Cerebellar nuclear complex (tissue), 1 donor: ENCODE results near the gene MPZL1.
"Not testable (repeated sequence)": the region's sequence is repeated elsewhere in the genome, so short reads cannot be mapped to it uniquely, and the experiment has no call there.

Experiments used
- DNase-seq, 2 experiments: peaks; one replicate each; lab custom pipeline; 2025; lab: John Stamatoyannopoulos, UW

The MPZL1 gene

GRCh38 chr1:167719715-167720421 lies 1.9 kb upstream of the MPZL1 start:
- DNase-seq = not testable (repeated sequence)

- DNase-seq = no peak
Observed at GRCh38 chr1:167720965-167721616, 691 bp upstream of the MPZL1 start.

- DNase-seq = no peak
Observed at GRCh38 chr1:167722152-167722869, 529 bp downstream of the MPZL1 start.

DNA sequence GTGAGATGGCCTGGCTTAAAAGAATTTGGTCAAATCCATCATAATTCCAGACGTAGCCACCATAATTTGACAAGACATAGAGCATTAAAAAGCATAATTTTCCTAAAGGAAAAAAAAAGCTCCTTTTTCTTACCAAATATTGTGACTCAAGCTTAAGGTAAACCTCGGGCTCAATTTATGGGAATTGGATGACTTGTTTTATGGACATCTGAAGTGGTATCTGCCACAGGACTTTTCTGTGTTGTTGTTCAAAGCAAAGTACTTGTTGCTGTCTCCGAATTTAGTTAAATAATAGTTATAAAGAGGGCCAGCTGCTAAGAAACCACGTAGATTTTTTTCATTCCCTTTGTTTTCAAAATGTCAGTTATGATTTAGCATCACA lies 1.1 kb downstream of the MPZL1 start:
- DNase-seq = no peak

GRCh38 chr1:167723707-167724323 lies 2.0 kb downstream of the MPZL1 start:
- DNase-seq = no peak

DNA sequence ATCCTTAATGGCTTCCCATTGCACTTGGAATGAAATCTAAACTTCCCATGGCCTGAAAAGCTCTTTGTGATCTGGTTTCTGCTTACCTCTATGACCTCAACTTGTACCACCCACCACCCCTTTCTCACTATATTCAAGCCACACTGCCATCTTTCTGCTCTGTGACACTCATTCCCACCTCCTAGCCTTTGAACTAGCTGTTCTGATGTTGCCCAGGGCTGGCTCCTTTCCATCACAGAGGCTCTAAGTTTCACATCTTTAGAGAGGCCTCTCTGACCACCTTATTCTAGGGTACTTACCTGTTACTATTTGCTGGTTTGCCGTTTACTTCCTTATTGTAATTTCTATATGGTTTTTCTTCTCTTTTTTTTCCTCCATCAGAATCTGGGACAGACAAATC lies 4.2 kb downstream of the MPZL1 start:
- DNase-seq = no peak

DNA sequence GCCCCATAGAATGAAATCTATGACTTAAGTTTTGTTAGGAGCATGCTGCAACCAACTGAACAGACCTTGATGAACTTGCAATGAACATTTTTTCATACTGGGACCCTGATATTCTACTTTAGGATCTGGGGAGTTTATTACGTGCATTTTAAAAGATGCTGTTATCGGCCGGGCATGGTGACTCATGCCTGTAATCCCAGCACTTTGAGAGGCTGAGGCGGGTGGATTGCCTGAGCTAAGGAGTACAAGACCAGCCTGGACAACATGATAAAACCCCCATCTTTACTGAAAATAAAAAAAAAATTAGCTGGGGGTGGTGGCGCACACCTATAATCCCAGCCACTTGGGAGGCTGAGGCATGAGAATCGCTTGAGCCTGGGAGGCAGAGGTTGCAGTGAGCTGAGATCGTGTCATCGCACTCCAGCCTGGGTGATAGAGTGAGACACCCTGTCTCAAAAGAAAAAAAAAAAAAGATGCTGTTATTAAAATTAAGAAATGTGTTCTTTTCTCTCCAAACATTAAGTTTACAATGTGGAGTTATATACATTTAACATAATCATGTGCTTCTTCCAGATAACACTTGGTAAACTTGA lies 7.1 kb downstream of the MPZL1 start:
- DNase-seq = no peak

GRCh38 chr1:167734227-167734626 lies 12.4 kb downstream of the MPZL1 start:
- no peak for DNase-seq

- DNase-seq = no peak
Observed at GRCh38 chr1:167734841-167735240, 13.1 kb downstream of the MPZL1 start.

GRCh38 chr1:167737169-167737568 lies 15.4 kb downstream of the MPZL1 start:
- DNase-seq = no peak

DNA sequence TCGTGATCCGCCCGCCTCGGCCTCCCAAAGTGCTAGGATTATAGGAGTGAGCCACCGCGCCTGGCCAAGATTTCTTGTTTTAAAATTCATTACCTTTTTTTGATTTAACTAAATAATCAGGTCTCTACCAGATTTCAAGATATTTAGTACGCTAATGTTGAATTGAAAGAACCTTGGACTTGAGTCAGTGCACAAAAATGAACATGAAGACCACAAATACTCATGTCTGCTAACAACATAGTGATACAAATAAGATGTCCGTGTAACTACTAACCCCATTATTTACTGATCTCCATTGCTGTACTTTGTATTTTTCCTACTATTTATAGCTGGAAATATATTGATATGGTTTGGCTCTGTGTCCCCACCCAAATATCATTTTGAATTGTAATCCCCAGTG lies 16.4 kb downstream of the MPZL1 start:
- no peak for DNase-seq

DNA sequence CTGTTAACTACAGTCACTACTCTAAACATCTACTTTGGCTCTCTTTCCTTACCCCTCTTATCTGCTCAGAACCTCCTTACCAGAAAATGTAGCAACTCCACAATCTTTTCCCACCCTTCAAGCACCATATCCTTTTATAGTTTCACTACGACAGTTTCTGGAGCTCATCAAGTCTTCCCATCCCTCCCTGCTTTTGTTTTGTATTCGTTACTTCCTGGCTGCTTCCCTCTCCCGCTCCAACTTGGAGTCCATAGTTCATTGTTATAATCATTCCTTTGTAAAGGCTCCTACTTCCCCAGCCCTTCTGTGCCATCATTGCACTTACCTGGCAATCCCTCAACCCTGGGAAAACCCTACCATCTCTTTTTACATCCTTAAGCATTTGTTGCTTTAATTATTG lies 18.0 kb downstream of the MPZL1 start:
- no peak for DNase-seq

GRCh38 chr1:167741103-167741502 lies 19.3 kb downstream of the MPZL1 start:
- not testable (repeated sequence) for DNase-seq

- DNase-seq = not testable (repeated sequence)
Observed at GRCh38 chr1:167742392-167743057, 20.7 kb downstream of the MPZL1 start.

DNA sequence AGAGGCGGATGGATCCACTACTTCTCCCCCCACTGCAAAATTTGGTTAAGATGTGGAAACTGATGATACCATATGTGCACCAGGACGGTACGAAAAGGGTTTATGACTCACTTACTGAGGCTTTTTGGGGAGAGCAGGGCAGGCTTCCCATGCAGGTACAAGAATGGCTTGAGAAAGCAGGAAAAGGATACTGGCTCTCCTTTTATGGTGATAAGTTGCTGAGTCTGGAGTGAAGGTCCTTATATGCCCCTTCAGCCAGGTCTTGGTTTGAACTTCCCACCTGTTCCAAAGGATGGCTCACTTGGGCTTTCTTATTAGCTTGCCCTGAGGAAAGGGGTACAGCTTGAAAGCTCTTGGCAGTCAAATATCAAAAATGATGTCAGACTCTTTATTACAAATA lies 23.1 kb downstream of the MPZL1 start:
- DNase-seq = no peak

- DNase-seq = no peak
Observed at GRCh38 chr1:167746013-167746672, 24.4 kb downstream of the MPZL1 start.

- no peak for DNase-seq
Observed at GRCh38 chr1:167746988-167747655, 25.3 kb downstream of the MPZL1 start.

- DNase-seq = no peak
Observed at GRCh38 chr1:167747988-167748387, 26.2 kb downstream of the MPZL1 start.

- DNase-seq = no peak
Observed at GRCh38 chr1:167748906-167749305, 27.1 kb downstream of the MPZL1 start.

- DNase-seq = no peak
Observed at GRCh38 chr1:167749741-167750140, 28.0 kb downstream of the MPZL1 start.

- DNase-seq = no peak
Observed at GRCh38 chr1:167750641-167751040, 28.9 kb downstream of the MPZL1 start.
